Gastrocnemius medialis (tissue), 4 donors: ENCODE measurements around the gene MAML2.

Experiments used
- CTCF ChIP-seq, 5 experiments: fragments of 450-650 bp in 3 of 5; fragments of 200-600 bp in 2 of 5; sonication (generic) in 2 of 5; IDR thresholded peaks in 4 of 5; conservative IDR thresholded peaks in 1 of 5; 1 replicate in 4 of 5; 2 replicates in 1 of 5; pipeline ENCODE4 v1.5.1; 2016 to 2019; ENCODE audit warnings: antibody characterized with exemption in 5 of 5, mild to moderate bottlenecking in 3 of 5, moderate library complexity in 3 of 5
- POLR2A ChIP-seq, 2 donors: fragments of 450-650 bp; IDR thresholded peaks; one replicate each; pipeline ENCODE4 v1.6.1; 2017; ENCODE audit warnings: antibody characterized with exemption in 2 of 2, mild to moderate bottlenecking in 2 of 2, moderate library complexity in 2 of 2

- TF ChIP-seq POLR2A (IDR thresholded peaks at IDR 0.05) (no peak), CTCF (IDR thresholded peaks at IDR 0.05 in 4 of 5, conservative IDR thresholded peaks at IDR 0.05 in 1 of 5) (no peak)
Measured at GRCh38 chr11:96132437-96132836, 210.6 kb downstream of the MAML2 start.
